OCI-LY7 (cell line): ENCODE results near the gene POC1B. TPM values are rescaled to one million over a fixed set of nuclear protein-coding genes. Genes with fewer than 3 reads are reported as not detected.

Experiments
- BruUV-seq: library from RNA; stranded (reverse); fragments of 400-500 nt; replicated peaks from 2 replicates; lab custom pipeline; 2021; lab: Mats Ljungman, UMichigan
- CTCF ChIA-PET: fragments of 300-600 bp; sonication (Branson Sonifier 250); formaldehyde crosslinking; loops from one replicate; lab custom pipeline; 2022; ENCODE audit warnings: antibody characterized with exemption; ENCODE audit not compliant: unreplicated experiment; lab: Charles Lee
- POLR2A ChIA-PET: fragments of 300-600 bp; sonication (Branson Sonifier 250); formaldehyde crosslinking; loops from one replicate; lab custom pipeline; 2022; ENCODE audit warnings: antibody characterized with exemption; lab: Charles Lee
- DNase-seq: peaks from one replicate; pipeline ENCODE4 v3.0.0-alpha.2; 2015; ENCODE audit warnings: low spot score
- H2AFZ ChIP-seq: fragments of 200-600 bp; sonication (generic), shearing (Covaris generic); 2 replicates; pipeline ENCODE4 v1.6.1; 2014; ENCODE audit warnings: mild to moderate bottlenecking, antibody characterized with exemption, low read length, moderate library complexity
- H3K27ac ChIP-seq: fragments of 200-600 bp; sonication (generic); 2 replicates; pipeline ENCODE4 v1.5.1; 2014; ENCODE audit warnings: mixed run types, low read depth, mild to moderate bottlenecking, moderate library complexity, low read length, inconsistent platforms; ENCODE audit not compliant: poor library complexity, severe bottlenecking
- H3K36me3 ChIP-seq: fragments of 200-600 bp; sonication (generic); 2 replicates; pipeline ENCODE4 v1.6.1; 2014; ENCODE audit warnings: mild to moderate bottlenecking, antibody characterized with exemption, low read length, moderate library complexity, mixed read lengths; ENCODE audit not compliant: insufficient read depth
- H3K4me1 ChIP-seq: fragments of 200-600 bp; sonication (generic); 2 replicates; pipeline ENCODE4 v1.5.1; 2014; ENCODE audit warnings: mild to moderate bottlenecking, low read length; ENCODE audit not compliant: insufficient read depth, poor library complexity, severe bottlenecking
- H3K4me2 ChIP-seq: fragments of 200-600 bp; sonication (generic); 2 replicates; pipeline ENCODE4 v1.6.1; 2014; ENCODE audit warnings: mild to moderate bottlenecking, low read length
- H3K4me3 ChIP-seq: fragments of 200-600 bp; sonication (generic); 2 replicates; pipeline ENCODE4 v1.5.1; 2014; ENCODE audit warnings: mild to moderate bottlenecking, low read depth, low read length; ENCODE audit not compliant: poor library complexity, severe bottlenecking
- H3K79me2 ChIP-seq: fragments of 200-600 bp; sonication (generic); 2 replicates; pipeline ENCODE4 v1.6.1; 2016; ENCODE audit warnings: low read depth, mild to moderate bottlenecking, low read length, moderate library complexity, mixed read lengths; ENCODE audit not compliant: insufficient read depth
- H3K9me2 ChIP-seq: fragments of 200-600 bp; sonication (generic); 2 replicates; pipeline ENCODE4 v1.6.1; 2016; ENCODE audit warnings: mild to moderate bottlenecking, low read length, mixed read lengths; ENCODE audit not compliant: insufficient read depth
- H3K9me3 ChIP-seq: fragments of 200-600 bp; sonication (generic); 2 replicates; pipeline ENCODE4 v1.6.1; 2014; ENCODE audit warnings: mild to moderate bottlenecking, mixed run types, low read length, mixed read lengths
- H4K20me1 ChIP-seq: fragments of 200-600 bp; sonication (generic); 2 replicates; pipeline ENCODE4 v1.6.1; 2014; ENCODE audit warnings: mild to moderate bottlenecking, antibody characterized with exemption, low read length, moderate library complexity, mixed read lengths; ENCODE audit not compliant: insufficient read depth
- EZH2phosphoT487 ChIP-seq: fragments of 200-600 bp; sonication (generic); IDR thresholded peaks from 2 replicates; pipeline ENCODE4 v1.6.1; 2018; ENCODE audit warnings: low read depth, borderline replicate concordance, mild to moderate bottlenecking, mixed run types, antibody characterized with exemption, low read length, moderate library complexity, mixed read lengths
- intact Hi-C: fragments of 100-400 bp; cut with micrococcal nuclease; formaldehyde crosslinking; loops from one replicate; pipeline ENCODE4 v1.10.0; 2022; ENCODE audit not compliant: unreplicated experiment
- total RNA-seq, 2 experiments: library from RNA; depleted of rRNA in 1 of 2; stranded (reverse); fragments of >200 nt in 1 of 2; shearing (Covaris generic) in 1 of 2; gene quantifications; 2 replicates each; pipeline ENCODE4 v1.2.3, GENCODE V29; 2014 to 2022
- TF ChIP-seq, protein P1 (sequence below): fragments of 200-600 bp; sonication (generic); conservative IDR thresholded peaks from 2 replicates; pipeline ENCODE4 v1.5.1; 2014; ENCODE audit warnings: mild to moderate bottlenecking, antibody characterized with exemption, low read length, moderate library complexity, mixed read lengths

Gene POC1B
- total RNA-seq, 2 experiments from 2014 or later: 28.9 to 30.9 TPM

DNA sequence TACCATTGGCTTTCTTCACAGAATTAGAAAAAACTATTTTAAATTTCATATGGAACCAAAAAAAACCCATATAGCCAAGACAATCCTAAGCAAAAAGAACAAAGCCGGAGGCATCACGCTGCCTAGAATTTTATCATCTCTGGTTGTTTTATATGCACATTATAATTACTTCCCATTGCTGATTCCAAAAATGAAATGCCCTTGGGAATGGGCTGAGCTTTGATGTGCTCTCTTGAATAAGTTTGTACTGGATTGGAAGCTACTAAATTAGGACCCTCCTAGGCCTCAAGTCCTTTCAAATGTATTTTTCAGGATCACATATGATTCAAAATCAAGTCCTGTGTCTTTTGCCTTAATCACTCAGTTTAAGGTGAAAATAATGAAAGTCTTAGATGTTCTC is 114.6 kb downstream of the POC1B start:
- no peaks in the 10 kb centered on the region for H3K4me1 ChIP-seq
- H3K4me3 ChIP-seq: no peak overlapping the region
- H3K9me2 ChIP-seq: no peaks in the 10 kb centered on the region
- CTCF ChIA-PET: no interaction called here
- H4K20me1 ChIP-seq: no peaks in the 10 kb centered on the region
- H3K4me2 ChIP-seq: no peak overlapping the region
- H3K9me3 ChIP-seq: no peaks in the 10 kb centered on the region
- no peak overlapping the region for H2AFZ ChIP-seq
- DNase-seq: no peak
- TF ChIP-seq, protein P1, sequence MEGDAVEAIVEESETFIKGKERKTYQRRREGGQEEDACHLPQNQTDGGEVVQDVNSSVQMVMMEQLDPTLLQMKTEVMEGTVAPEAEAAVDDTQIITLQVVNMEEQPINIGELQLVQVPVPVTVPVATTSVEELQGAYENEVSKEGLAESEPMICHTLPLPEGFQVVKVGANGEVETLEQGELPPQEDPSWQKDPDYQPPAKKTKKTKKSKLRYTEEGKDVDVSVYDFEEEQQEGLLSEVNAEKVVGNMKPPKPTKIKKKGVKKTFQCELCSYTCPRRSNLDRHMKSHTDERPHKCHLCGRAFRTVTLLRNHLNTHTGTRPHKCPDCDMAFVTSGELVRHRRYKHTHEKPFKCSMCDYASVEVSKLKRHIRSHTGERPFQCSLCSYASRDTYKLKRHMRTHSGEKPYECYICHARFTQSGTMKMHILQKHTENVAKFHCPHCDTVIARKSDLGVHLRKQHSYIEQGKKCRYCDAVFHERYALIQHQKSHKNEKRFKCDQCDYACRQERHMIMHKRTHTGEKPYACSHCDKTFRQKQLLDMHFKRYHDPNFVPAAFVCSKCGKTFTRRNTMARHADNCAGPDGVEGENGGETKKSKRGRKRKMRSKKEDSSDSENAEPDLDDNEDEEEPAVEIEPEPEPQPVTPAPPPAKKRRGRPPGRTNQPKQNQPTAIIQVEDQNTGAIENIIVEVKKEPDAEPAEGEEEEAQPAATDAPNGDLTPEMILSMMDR: no peak
- TF ChIP-seq EZH2phosphoT487: no peak
- intact Hi-C loops: no loop called here
- no peaks in the 10 kb centered on the region for H3K36me3 ChIP-seq
- POLR2A ChIA-PET: no interaction called here
- H3K27ac ChIP-seq: no peak overlapping the region
- H3K79me2 ChIP-seq: no peaks in the 10 kb centered on the region
- no TSS peak for BruUV-seq

DNA sequence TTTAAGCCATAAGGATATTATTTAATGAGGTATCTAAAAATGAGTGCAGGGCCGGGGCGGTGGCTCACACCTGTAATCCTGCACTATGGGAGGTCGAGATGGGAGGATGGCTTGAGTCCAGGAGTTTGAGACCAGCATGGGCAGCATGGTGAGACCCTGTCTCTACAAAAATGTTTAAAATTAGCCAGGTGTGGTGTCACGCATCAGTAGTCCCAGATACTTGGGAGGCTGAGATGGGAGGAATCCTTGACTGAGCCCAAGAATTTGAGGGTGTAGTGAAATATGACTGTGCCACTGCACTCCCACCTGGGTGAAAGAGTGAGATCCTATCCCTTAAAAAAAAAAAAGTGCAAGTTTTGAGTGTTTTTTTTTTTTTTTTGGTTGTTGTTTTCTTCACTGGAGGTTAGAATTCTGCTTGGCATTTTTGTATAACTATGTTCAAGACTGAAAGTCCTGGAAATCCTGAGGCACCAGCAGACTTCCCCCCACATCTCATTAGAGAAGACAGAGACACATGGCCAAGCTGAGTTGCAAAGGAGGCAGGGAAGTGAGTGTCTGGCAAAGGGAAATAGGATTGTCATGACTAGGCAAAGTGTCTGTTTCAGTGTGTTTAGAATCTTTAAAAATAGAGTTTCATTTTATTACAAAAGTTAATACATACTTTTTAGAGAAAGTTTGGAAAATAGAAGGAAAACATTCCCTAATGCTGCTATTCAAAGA is 120.1 kb downstream of the POC1B start:
- TF ChIP-seq, protein P1: no peak
- no peak for TF ChIP-seq EZH2phosphoT487
- no peak overlapping the region for H3K27ac ChIP-seq
- H3K9me2 ChIP-seq: no peaks in the 10 kb centered on the region
- H3K79me2 ChIP-seq: no peaks in the 10 kb centered on the region
- CTCF ChIA-PET: no interaction called here
- no peaks in the 10 kb centered on the region for H4K20me1 ChIP-seq
- no TSS peak for BruUV-seq
- H3K4me2 ChIP-seq: no peak overlapping the region
- intact Hi-C loops: no loop called here
- H2AFZ ChIP-seq: no peak overlapping the region
- H3K36me3 ChIP-seq: no peaks in the 10 kb centered on the region
- DNase-seq: no peak
- no peaks in the 10 kb centered on the region for H3K4me1 ChIP-seq
- POLR2A ChIA-PET: no interaction called here
- no peaks in the 10 kb centered on the region for H3K9me3 ChIP-seq
- no peak overlapping the region for H3K4me3 ChIP-seq

DNA sequence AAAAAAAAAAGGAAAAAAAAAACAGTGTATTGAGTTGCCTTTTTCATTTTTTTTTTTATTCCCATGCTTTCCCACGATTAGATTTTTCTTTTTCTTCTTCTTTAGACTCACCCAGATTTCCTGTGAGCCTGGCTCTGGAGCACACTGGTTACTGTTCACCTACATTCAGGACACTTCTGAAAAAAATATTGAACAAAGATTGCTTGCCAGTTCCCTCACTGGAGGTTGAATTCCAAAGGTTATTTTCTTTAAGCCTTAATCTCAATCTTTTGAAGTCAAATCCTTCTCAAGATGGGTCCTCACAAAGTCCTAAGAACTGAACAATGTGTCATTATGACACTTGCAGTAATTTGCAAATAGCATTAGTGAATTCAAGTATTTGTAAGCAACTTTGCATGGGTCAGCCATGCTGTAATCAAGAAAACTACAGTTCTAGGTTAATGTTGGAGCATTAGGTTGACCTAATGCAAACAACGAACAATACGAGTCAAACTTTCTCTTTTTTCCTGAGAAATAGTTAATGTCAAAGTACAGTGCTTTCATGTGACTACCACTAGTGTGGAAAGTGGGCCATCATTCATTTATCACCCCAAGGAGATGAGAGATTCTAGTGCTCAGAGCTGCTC is 124.3 kb downstream of the POC1B start:
- Histone ChIP-seq H3K79me2 (no peaks in the 10 kb centered on the region), H4K20me1 (no peaks in the 10 kb centered on the region), H2AFZ (no peak overlapping the region), H3K36me3 (no peaks in the 10 kb centered on the region), H3K4me3 (no peak overlapping the region), H3K4me2 (no peak overlapping the region), H3K4me1 (no peaks in the 10 kb centered on the region), H3K27ac (no peak overlapping the region), H3K9me2 (no peaks in the 10 kb centered on the region), H3K9me3 (no peaks in the 10 kb centered on the region)
- no TSS peak for BruUV-seq
- POLR2A ChIA-PET: no interaction called here
- CTCF ChIA-PET: no interaction called here
- DNase-seq: no peak
- TF ChIP-seq, protein P1: no peak
- intact Hi-C loops: no loop called here
